Measurements from ENCODE around the gene PHC3.

DNA sequence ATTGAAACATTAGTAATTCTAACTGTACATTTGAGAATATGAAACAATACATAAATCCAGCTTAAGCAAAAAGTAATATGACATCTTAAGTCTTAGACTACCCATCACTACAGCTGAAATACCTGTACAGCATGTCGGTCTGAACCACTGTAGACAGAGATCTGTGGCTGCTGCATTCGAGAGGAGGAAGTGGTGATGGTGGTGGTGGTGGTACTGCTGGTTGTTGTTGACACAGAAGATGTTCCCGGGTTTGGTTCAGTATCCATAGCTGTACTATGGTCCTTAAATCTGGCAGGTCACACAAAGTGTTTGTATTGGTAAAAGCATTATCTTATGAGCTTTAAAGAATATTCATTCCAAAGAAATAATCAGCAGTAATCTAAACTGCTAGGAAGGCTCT lies 2.9 kb downstream of the PHC3 start:
- TF ChIP-seq TAF1 (IDR thresholded peaks at IDR 0.05; ENCODE audit: low read depth): no peak
- TF ChIP-seq, protein P1, sequence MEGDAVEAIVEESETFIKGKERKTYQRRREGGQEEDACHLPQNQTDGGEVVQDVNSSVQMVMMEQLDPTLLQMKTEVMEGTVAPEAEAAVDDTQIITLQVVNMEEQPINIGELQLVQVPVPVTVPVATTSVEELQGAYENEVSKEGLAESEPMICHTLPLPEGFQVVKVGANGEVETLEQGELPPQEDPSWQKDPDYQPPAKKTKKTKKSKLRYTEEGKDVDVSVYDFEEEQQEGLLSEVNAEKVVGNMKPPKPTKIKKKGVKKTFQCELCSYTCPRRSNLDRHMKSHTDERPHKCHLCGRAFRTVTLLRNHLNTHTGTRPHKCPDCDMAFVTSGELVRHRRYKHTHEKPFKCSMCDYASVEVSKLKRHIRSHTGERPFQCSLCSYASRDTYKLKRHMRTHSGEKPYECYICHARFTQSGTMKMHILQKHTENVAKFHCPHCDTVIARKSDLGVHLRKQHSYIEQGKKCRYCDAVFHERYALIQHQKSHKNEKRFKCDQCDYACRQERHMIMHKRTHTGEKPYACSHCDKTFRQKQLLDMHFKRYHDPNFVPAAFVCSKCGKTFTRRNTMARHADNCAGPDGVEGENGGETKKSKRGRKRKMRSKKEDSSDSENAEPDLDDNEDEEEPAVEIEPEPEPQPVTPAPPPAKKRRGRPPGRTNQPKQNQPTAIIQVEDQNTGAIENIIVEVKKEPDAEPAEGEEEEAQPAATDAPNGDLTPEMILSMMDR (IDR thresholded peaks at IDR 0.05; ENCODE audit: poor library complexity, severe bottlenecking): no peak
- TF ChIP-seq RAD21 (conservative IDR thresholded peaks at IDR 0.05): no peak
- TF ChIP-seq EP300 (conservative IDR thresholded peaks at IDR 0.05; ENCODE audit: poor library complexity, severe bottlenecking): no peak
- TF ChIP-seq, protein P2, sequence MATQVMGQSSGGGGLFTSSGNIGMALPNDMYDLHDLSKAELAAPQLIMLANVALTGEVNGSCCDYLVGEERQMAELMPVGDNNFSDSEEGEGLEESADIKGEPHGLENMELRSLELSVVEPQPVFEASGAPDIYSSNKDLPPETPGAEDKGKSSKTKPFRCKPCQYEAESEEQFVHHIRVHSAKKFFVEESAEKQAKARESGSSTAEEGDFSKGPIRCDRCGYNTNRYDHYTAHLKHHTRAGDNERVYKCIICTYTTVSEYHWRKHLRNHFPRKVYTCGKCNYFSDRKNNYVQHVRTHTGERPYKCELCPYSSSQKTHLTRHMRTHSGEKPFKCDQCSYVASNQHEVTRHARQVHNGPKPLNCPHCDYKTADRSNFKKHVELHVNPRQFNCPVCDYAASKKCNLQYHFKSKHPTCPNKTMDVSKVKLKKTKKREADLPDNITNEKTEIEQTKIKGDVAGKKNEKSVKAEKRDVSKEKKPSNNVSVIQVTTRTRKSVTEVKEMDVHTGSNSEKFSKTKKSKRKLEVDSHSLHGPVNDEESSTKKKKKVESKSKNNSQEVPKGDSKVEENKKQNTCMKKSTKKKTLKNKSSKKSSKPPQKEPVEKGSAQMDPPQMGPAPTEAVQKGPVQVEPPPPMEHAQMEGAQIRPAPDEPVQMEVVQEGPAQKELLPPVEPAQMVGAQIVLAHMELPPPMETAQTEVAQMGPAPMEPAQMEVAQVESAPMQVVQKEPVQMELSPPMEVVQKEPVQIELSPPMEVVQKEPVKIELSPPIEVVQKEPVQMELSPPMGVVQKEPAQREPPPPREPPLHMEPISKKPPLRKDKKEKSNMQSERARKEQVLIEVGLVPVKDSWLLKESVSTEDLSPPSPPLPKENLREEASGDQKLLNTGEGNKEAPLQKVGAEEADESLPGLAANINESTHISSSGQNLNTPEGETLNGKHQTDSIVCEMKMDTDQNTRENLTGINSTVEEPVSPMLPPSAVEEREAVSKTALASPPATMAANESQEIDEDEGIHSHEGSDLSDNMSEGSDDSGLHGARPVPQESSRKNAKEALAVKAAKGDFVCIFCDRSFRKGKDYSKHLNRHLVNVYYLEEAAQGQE (IDR thresholded peaks at IDR 0.05; ENCODE audit: borderline replicate concordance): no peak
- TF ChIP-seq SMC3 (conservative IDR thresholded peaks at IDR 0.05; ENCODE audit: poor library complexity): no peak

Measured in neural cell (in vitro differentiated cells).